ENCODE results near the gene TLL2. TPM values are rescaled to one million over a fixed set of nuclear protein-coding genes. Genes with fewer than 3 reads are reported as not detected.

Gene TLL2
- total and polyA plus RNA-seq, 9 of the 15 experiments (the other 6 are each of a cell fraction or from before 2014, with no cell fraction given) = 0.09 TPM; not detected in 8

DNA sequence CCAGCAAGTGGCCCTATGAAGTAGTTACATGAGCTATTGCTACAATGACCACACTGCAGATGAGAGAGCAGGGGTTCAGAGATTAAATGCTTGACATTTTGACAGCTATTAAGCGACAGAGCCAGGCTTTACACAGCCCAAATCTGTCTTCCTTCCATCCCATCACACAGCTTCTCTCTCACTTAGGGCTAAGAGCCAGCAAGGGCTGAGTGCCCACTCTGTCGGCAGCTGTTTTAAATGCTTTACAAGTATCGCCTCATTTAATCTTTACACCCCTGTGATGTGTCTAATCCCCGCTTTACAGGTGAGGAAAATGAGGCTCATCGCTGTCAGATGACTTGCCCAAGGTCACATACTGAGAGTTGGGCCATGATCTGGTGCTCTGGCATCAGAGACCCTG is 139.7 kb downstream of the TLL2 start (continued):
- no peak for TF ChIP-seq MGA (IDR thresholded peaks at IDR 0.05)
- TF ChIP-seq ZNF707 (CRISPR knock-in tag; conservative IDR thresholded peaks at IDR 0.05) = no peak
- TF ChIP-seq, protein P1, sequence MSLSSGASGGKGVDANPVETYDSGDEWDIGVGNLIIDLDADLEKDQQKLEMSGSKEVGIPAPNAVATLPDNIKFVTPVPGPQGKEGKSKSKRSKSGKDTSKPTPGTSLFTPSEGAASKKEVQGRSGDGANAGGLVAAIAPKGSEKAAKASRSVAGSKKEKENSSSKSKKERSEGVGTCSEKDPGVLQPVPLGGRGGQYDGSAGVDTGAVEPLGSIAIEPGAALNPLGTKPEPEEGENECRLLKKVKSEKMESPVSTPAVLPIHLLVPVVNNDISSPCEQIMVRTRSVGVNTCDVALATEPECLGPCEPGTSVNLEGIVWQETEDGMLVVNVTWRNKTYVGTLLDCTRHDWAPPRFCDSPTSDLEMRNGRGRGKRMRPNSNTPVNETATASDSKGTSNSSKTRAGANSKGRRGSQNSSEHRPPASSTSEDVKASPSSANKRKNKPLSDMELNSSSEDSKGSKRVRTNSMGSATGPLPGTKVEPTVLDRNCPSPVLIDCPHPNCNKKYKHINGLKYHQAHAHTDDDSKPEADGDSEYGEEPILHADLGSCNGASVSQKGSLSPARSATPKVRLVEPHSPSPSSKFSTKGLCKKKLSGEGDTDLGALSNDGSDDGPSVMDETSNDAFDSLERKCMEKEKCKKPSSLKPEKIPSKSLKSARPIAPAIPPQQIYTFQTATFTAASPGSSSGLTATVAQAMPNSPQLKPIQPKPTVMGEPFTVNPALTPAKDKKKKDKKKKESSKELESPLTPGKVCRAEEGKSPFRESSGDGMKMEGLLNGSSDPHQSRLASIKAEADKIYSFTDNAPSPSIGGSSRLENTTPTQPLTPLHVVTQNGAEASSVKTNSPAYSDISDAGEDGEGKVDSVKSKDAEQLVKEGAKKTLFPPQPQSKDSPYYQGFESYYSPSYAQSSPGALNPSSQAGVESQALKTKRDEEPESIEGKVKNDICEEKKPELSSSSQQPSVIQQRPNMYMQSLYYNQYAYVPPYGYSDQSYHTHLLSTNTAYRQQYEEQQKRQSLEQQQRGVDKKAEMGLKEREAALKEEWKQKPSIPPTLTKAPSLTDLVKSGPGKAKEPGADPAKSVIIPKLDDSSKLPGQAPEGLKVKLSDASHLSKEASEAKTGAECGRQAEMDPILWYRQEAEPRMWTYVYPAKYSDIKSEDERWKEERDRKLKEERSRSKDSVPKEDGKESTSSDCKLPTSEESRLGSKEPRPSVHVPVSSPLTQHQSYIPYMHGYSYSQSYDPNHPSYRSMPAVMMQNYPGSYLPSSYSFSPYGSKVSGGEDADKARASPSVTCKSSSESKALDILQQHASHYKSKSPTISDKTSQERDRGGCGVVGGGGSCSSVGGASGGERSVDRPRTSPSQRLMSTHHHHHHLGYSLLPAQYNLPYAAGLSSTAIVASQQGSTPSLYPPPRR (CRISPR knock-in tag; IDR thresholded peaks at IDR 0.05; ENCODE audit: borderline replicate concordance) = no peak
- TF ChIP-seq THAP12 (CRISPR knock-in tag; IDR thresholded peaks at IDR 0.05) = no peak
- TF ChIP-seq ZNF395 (CRISPR knock-in tag; IDR thresholded peaks at IDR 0.05) = no peak

Data from K562 (cell line).